Inflammatory macrophage treated with lipopolysaccharide for 4 hours (primary cell): ENCODE data around the gene SLC22A31.
A peak's percentile ranks its signal among the peaks of the same experiment; 100 is the strongest.

Experiments used
- DNase-seq: peaks from one replicate; pipeline ENCODE4 v3.0.0-alpha.2; 2020

The SLC22A31 gene

DNA sequence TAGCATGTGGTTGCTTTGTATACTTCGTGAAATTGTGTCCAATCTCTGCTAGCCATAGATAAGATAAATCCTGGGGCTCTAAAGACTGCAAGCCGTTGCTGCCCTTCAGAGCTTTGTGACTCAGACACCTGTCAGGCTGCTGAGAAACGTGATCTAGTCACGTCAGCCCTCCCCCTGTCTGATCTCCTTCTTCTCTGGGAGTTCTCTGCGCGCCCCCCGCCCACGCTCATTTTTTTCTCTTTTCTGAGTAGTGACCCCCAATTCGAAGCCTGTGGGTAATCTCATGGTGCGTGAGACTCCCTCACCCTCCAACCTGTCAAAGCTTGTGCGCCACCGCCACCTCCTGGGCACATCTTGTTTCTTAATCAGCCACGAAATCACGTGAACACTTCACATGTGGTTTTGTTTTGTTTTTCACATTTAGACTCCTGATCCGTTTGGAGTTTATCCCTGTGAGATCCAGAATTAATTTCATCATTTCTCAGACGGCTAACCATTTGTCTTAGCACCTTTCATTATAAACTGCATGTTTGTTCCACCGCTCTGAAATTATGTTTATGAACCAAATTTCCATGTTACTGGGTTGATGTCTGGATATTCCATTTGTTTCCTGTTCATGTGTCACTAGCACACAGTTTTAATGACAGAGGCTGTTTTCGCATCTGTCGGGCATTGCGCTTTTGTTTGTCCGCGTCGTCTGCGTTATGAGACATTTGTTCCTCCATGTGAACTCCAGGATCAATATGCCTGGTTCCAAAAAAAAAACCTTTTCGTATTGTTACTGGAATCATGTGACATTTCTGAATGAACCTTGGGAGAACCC, 16.2 kb upstream of the SLC22A31 start:
- peak; percentile 78 for DNase-seq

DNA sequence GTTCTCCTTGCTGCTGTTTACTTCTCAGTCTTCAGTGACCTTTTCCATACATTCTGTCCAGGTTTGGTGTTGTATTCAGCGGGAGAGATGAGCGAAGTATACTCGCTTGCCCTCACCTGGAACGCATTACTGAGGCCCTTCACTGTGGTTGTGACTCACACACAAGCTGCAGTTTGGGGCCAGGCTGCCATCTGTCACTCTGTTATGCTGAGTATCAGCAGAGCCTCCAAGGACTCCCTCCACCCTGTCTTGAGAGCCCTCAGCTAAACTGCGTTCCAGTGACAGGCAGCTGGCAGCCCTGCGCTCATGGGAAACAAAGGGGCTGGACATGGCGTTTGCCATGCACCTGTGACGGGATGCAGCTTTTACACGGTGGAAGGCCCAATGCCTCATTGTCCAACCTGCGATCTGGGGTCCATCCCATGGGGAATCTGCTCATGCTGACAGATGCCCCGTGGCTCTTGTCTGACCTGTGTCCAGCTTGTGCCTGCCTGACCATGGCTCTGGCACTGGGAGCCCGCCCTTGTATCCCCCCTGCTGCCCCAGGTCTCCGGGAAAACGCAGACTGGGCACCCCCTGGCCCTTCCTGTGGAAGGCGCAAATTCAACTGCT, 10.7 kb upstream of the SLC22A31 start:
- no peak for DNase-seq

DNA sequence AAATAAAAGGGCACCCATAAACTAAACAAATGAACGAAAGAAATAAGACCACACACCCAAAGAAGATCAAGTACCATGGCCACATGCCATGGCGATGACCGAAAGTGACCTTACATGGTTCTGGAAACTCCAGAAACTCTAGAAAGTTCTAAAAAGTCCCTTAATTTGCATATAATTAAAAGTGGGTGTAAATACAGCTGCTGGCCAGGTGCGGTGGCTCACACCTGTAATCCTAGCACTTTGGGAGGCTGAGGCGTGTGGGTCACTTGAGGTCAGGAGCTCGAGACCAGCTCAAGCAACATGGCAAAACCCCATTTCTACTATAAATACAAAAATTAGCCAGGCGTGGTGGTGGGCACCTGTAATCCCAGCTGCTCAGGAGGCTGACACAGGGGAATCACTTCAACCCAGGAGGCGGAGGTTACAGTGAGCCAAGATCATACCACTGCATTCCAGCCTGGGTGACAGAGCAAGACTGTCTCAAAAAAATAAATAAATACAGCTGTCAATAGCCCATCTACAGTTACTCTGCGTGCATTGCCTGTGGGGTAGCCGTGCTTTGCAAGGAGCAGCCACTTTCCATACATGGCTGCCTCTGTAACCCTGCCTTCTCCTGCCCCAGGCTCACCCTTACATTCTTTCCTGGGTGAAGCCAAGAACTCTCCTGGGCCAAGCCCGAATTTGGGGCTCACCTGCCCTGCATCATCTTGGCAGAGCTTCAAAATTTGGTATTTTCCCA, 10.0 kb upstream of the SLC22A31 start:
- DNase-seq = no peak

DNA sequence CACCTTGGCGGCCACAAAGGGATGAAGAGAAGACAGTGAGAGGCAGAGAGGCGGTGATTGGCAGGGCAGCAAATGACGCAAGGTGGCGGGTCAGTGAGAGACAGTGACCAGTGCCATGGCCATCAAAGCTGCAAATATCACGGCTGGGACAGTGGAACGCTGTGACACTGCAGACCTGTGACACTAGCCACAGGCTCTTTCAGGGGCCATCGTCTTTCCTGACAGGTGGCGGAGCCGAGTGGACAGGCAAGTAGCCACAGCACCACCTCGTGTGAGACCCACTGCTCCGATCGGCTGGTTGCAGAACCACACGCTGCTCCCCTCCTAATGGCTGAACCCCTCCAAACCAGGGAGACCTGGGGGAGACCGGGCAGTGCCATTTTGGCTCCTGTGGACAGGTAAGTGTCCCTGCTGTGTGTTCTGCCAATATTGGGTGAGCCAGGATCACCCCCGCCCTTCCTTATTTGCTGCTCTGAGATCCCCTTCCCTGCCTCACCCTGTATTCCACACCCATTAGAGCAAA, 9.2 kb upstream of the SLC22A31 start:
- no peak for DNase-seq

DNA sequence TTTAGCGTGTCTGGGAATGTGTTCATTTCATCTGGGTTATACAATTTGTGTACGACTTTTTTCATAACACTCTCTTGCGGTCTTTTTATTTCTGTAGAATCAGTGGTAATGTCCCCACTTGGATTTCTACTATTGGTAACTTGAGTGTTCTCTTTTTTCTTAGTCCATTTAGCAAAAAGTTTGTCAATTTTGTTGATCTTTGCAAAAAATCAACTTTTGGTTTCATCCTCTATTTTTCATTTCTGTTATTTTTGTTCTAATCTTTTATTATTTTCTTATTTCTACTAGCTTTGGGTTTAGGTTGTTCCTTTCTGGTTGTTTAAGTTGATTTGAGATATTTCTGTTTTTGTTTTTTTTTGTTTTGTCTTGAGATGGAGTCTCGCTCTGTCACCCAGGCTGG, 7.7 kb upstream of the SLC22A31 start:
- DNase-seq = no peak

DNA sequence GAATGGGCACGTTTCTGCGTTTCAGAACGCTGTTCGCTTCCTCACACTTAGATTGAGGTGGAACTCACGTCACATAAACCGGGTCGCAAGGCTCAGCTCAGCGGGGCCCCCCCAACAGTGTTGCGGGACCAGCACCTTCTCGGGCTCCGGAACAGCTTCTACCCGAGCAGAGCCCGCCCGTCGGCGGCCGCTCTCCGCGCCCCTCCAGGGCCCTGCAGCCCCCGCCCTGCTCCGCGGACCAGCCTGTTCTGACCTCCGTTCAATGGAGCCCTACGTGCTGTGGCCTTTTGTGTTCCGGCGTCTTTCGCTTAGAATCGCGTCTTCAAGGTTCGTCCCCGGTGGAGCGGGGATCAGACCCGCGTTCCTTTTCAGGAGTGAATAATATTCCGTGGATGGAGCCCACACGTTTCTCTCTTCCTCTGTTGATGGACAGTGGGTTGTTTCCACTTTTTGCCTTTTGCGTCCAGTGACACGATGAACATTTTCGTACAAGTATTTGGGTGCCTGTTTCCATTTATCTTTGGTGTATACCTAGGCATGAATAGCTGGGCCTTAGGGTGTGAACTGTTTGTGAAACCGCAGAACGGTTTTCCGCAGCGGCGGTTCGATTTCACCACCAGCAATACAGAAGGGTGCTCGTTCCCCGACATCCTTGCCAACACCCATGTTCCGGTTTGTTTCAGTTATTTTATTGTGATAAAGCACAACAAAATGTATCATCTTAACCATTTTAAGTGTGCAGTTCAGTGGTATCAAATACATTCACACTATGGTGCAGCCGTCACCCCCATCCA, 2.3 kb upstream of the SLC22A31 start:
- DNase-seq = no peak

DNA sequence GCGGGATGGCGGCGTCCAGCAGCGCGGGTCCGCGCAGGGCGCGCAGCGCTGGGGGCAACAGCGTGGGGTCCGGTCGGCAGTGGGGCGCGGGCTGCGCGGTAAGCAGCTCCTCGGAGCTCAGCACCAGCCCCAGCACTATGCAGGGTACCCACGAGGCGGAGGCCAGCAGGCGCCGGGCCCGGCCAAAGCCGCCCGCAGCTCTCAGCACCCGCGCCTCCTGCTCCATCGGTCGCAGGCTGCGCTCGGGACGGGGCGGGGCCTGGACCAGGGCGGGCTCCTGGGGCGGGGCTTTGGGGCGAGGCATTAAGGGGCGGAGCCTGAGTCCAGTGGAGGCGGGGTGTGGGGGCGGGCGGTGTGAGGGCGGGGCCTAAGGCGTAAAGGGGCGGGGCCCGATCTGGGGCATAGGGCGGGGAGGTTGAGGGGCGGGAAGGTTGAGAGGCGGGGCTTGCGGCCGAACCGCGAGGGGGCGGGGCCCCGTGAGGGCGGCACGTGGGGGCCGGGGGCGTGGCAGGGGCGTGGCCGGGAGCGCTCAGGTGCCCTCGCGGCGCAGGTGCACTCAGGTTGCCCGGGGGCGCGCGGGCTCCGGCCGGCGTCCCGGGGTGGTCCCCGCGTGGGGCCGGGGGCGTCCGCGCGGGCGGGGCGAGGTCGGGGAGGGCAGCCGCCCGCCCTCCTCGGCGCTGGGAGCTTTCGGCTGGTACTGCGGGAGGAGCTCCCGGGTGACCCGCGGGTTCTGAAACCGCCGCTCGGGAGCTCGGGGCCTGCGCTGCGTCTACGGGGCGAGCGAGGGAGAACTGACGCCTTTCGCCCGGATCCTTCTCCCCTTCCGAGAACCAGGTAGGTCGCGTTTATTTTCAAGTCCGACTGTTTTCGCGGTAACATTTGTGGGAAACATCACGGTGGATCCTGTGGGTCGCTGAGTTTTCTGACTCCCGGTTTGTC, 1.4 kb upstream of the SLC22A31 start:
- peak; percentile 71 for DNase-seq

DNA sequence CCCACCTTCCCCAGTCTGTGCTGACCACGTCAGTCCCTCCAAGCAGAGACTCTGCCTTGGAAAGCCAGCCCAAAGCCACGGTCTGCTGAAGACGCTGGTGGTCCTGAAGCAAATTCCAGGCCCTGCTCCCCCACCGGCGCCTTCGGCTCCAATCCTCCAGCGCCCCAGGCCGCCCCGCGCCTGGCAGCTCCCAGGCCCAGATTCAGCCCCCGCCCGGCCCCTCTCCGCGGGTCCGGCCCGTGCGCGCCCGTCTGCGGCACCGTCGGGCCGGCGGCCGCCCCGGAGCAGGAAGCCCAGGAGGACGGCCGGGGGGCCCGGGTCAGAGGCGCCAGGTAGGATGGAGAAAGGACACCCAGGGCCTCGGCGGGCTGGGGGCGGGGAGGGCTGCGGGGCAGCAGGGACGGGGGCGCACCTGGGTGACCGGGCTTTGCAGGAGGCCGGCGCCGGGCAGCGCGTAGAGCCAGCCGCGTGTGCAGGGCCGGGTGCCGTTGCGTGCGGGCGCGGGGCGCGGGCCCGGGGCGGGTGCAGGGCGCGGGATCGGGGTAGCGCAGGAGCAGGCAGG, 594 bp upstream of the SLC22A31 start:
- no peak for DNase-seq

DNA sequence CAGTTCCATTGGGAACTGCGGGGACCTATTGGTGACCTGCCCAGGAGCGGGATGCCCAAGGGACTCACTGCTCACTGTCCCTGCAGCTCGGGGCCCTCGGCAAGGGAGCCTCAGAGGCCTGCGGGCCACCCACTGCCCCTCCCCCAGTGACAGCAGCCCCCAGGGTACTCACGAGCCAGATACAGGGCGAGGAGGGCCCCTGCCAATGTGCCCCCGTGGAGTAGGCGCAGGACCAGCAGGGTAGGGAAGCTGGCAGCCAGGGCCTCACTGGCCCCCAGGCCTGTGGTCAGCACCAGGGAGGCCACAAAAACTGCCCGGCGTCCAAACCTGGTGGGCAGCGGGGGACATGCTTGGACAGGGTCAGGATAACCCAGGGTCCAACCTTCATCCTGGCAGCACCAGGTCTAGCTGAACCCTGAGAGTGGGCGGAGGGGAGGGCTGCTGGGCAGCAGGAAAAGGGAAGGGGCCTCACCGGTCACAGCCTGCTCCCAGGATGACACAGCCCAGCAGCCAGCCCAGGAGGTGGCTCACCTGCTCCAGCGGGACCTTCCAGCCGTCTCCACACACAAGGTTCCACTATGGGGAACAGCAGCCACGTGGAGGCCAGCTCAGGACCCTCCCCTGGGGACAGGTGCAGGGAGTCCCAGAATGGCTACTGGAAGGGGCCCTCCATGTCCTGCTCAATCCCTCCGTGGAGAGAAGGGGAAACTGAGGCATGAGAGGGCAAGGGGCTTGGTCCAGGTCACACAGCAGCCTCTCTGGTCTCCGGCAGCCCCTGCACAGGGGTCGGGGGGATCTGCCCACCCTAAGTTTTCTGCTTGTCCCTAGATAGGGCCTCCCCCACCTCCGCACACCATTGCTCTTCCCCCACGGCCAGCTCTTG, 855 bp downstream of the SLC22A31 start:
- no peak for DNase-seq

DNA sequence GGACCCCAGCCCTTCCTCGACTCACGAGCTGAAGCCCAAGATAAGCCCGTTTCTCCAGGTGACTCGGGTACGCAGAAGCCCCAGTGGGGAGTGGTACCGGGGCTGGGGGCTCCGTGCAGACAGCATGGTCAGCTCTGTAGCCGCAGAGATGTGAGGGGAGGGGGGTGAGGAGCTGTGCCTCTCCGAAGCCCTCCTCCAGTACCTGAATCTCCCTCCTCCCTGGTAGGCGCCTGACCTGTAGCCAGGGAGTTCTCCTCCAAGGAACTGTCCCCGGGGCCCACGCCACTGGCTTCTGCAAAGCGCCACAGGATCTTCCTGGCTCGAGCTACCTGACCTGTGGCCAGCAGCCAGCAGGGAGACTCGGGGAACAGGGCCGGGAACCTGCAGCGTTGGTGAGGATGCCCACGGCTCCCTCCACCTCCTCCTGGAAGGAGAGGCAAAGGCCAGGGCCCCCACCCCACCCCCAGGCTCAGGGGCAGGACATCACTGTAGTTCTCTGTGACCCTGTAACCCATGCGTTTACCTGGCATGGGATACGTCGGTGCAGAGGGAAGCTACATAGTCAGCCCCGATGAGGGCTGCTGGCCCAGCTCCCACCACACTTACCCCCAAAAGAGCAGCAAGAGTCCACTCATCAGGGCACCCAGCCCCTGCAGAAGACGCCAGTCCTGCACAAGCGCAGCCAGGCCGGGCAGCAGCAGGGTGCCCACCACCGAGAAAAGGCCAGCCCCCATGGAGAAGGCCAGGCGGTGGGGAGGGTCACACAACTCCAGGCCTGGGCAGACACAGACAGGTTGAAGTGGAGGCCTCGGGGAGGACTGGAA, 1.7 kb downstream of the SLC22A31 start:
- DNase-seq = no peak

DNA sequence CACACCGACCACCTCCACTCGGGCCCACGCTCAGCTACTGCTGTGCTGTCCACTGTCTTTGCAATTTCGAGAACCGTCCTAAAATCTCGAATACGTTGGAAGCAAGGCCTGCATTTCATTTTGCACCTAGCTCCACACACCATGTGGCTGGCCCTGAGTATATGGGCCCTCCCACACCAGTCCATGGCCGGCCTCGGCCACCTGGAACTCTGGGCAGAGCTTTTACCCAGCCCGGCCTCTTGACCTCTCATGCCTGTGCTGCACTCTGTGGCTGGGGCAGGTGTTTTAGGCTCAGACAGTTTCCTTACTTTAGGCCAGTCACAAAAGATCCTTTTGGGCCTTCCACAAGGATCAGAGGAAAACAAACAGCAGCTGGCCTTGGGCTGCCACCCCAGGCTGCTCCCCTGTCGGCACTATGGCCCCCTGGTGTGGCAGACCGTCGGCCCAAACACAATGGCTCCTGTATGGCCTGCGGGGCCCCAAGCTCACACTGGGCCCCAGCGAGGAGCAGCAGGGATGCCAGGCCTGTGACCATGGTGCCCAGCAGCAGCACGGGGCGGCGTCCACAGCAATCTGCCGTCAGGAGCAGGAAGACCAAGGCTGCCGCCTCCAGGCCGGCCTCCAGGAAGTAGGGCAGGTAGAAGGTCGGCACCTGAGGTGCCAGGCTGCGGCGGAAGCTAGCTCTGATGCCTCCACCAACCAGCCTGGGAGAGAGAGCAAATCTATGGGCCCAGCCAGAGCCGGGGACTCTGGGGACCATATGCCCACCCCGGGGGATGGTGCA, 2.5 kb downstream of the SLC22A31 start:
- no peak for DNase-seq

DNA sequence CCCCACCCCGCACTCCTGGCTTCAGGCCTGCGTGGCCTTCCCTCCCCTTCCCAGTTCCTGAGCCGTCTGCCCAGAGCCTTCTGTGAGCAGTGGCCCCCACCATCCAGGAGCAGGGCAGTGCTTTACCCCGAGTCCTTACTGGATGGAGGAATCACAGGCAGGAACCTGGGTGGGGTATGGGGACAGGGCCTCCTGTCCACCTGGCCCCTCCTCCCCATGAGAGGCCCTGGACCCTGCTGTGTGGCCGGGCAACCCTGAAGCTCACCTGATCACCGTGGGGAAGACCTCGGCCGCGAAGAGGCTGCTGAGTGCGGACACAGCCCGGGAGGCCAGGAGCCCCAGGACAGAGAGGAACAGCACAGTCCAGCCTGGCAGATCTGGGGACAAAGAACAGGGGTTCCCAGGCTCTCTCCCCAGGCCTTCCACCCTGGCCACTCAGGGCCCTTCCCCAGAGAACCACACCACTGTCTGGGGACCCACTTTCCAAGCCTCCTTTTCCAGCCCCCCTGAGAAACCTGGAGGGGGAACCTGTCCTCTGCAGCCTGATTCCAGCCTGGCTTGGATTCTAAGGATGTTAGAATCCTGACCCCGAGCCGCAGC, 3.2 kb downstream of the SLC22A31 start:
- DNase-seq = no peak

DNA sequence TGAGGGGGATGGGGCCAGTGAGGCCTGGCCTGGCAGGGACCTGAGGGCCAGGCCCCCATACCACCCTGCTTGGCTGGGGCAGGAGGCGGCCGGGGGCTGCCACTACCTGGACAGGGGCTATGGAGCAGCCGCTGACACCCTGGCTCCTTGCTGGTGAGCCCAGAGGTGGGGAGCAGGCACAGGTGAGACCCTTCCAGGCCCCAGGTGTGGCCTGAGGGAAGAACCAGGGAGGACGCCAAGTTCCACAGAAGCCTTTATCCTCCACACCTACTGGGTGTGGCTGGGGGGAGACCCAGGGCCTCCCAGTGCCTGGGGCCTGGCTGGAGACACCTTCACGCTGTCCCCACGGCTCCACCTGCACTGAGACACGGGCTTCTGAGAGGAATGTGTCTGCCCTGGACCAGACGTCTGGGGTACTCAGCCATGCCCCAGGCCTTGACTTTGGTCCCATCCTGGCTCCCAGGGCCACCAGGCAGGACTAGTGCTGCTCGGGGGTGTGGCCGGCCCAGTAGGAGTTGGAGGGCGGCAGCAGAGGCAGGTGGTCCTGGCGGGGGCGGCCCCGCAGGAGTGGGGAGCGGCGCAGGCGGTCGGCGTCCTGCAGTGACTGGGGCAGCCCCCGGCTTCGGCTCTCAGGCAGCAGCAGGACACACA, 4.7 kb downstream of the SLC22A31 start:
- no peak for DNase-seq

DNA sequence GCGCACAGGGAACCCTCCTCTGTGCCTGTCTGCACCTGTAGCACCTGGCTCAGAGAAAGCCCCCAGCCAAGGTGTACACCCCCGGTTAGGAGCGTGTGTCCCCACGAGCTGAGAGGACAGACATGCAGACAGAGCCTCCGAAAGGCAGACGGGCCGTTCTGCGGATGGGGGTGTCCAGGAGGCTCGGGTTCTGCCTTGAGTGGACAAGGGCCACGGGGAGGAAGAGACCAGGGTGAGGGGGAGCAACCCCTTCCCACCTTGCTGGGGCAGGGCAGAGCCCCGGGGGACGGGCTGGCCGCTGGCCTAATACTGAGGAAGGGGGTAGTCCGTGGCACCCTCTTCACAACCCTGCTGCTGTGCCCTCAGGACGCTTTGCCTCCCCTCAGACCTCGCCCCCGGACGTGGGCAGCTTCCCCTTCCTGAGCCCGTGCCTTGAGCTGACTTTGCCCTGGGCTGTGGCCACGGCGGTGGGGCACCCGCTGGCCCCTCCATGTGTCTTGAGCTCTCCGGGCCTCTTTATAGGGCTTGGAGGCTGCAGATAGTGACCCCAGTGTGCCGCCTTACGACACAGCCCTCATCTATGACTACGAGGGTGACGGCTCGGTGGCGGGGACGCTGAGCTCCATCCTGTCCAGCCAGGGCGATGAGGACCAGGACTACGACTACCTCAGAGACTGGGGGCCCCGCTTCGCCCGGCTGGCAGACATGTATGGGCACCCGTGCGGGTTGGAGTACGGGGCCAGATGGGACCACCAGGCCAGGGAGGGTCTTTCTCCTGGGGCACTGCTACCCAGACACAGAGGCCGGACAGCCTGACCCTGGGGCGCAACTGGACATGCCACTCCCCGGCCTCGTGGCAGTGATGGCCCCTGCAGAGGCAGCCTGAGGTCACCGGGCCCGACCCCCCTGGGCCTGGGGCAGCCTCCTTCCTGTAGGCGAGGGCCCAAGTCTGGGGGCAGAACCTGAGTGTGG, 5.7 kb downstream of the SLC22A31 start:
- DNase-seq = no peak

DNA sequence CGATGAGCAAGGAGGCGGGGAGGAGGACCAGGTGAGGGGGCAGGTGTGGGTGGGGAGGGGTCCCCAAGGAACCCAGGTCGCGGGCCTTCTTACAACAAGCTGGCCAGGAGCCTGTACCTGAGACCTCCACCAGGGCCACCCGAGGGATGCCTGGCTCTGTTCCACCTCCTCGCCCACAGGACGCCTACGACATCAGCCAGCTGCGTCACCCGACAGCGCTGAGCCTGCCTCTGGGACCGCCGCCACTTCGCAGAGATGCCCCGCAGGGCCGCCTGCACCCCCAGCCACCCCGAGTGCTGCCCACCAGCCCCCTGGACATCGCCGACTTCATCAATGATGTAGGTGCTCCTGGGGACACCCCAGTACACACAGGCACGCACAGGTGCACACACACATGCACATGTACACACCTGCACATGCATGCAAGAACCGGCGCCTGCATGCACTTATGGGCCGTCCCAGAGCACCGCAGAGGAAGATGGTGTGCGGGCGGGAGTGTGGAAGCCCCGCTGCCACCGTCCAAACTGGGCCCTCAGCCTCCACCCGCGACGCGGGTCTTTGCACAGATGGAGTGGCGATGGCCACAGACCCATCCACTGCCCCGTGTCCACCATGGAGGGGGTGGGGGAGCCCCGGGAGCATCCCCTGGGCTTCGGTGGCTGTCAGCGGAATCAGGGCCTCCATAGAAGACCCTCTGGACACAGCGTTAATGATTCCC, 6.6 kb downstream of the SLC22A31 start:
- DNase-seq = no peak
